H1 (cell line): ENCODE data around the gene RIMS1. TPM values are rescaled to one million over a fixed set of nuclear protein-coding genes. Genes with fewer than 3 reads are reported as not detected.
A peak's percentile ranks its signal among the peaks of the same experiment; 100 is the strongest.

Source experiments
- CTCF ChIA-PET: fragments of 300-600 bp; sonication (Branson Sonifier 250); formaldehyde crosslinking; loops from one replicate; lab custom pipeline; 2021; ENCODE audit not compliant: partially characterized antibody; lab: Charles Lee
- POLR2A ChIA-PET: fragments of 300-600 bp; sonication (Branson Sonifier 250); formaldehyde crosslinking; loops from one replicate; lab custom pipeline; 2021; ENCODE audit warnings: inconsistent platforms; ENCODE audit not compliant: partially characterized antibody; lab: Charles Lee
- DNase-seq, 2 experiments: peaks; one replicate each; pipeline versions ENCODE4 v3.0.0 to v3.0.0-alpha.2; 2010 to 2022; ENCODE audit warnings: low spot score in 2 of 2, low read depth in 1 of 2, mixed read lengths in 1 of 2
- FAIRE-seq: peaks from 2 replicates; lab custom pipeline; 2011; peaks lifted over from hg19 to GRCh38; lab: Jason Lieb, UNC
- H2AFZ ChIP-seq: 2 replicates; pipeline ENCODE4 v1.8.1; 2012; ENCODE audit warnings: low read length, inconsistent platforms
- H2AK5ac ChIP-seq: 2 replicates; pipeline ENCODE4 v1.6.1; 2013; ENCODE audit warnings: low read depth, low read length
- H2BK120ac ChIP-seq: replicated peaks from 2 replicates; pipeline ENCODE3; 2013; ENCODE audit warnings: low read depth, low read length, inconsistent platforms
- H2BK12ac ChIP-seq: 2 replicates; pipeline ENCODE4 v1.6.1; 2013; ENCODE audit warnings: low read depth, low read length
- H2BK15ac ChIP-seq: 2 replicates; pipeline ENCODE4 v1.6.1; 2013; ENCODE audit warnings: low read length
- H2BK20ac ChIP-seq: 2 replicates; pipeline ENCODE4 v1.6.1; 2013; ENCODE audit warnings: low read length
- H2BK5ac ChIP-seq: 2 replicates; pipeline ENCODE4 v1.6.1; 2013; ENCODE audit warnings: low read depth, low read length
- H3K14ac ChIP-seq: 2 replicates; pipeline ENCODE4 v1.6.1; 2013; ENCODE audit warnings: inconsistent platforms; ENCODE audit not compliant: insufficient read length
- H3K18ac ChIP-seq: 2 replicates; pipeline ENCODE4 v1.6.1; 2013; ENCODE audit warnings: low read length; ENCODE audit errors: extremely low read depth
- H3K23ac ChIP-seq: 2 replicates; pipeline ENCODE4 v1.6.1; 2013; ENCODE audit warnings: inconsistent platforms; ENCODE audit not compliant: insufficient read length
- H3K23me2 ChIP-seq: 2 replicates; pipeline ENCODE4 v1.6.1; 2013; ENCODE audit warnings: low read depth, low read length
- H3K27ac ChIP-seq: 2 replicates; pipeline ENCODE4 v1.6.1; 2011; ENCODE audit warnings: low read depth, low read length, inconsistent platforms
- H3K27me3 ChIP-seq, 4 experiments: replicated peaks in 1 of 4; 1 replicate in 1 of 4; 2 replicates in 3 of 4; pipeline versions ENCODE4 v1.6.1 to v1.8.1; 2011 to 2013; ENCODE audit warnings: low read length in 3 of 4, mild to moderate bottlenecking in 3 of 4, inconsistent platforms in 2 of 4, mixed read lengths in 2 of 4, moderate library complexity in 1 of 4; ENCODE audit not compliant: control insufficient read depth in 3 of 4, insufficient read depth in 3 of 4; ENCODE audit errors: extremely low read depth in 1 of 4
- H3K36me3 ChIP-seq, 4 experiments: 2 replicates each; pipeline versions ENCODE4 v1.6.1 to v1.8.1; 2011 to 2013; ENCODE audit warnings: mild to moderate bottlenecking in 4 of 4, low read length in 3 of 4, moderate library complexity in 2 of 4, control low read depth in 1 of 4, inconsistent platforms in 1 of 4; ENCODE audit not compliant: insufficient read depth in 4 of 4, control insufficient read depth in 2 of 4
- H3K4ac ChIP-seq: replicated peaks from 2 replicates; pipeline ENCODE3; 2013; ENCODE audit warnings: low read length, low read depth, mixed read lengths, inconsistent platforms; ENCODE audit not compliant: insufficient read length
- H3K4me1 ChIP-seq, 4 experiments: replicated peaks in 1 of 4; 1 replicate in 1 of 4; 2 replicates in 3 of 4; pipeline versions ENCODE4 v1.6.1 to v1.8.1; 2011 to 2013; ENCODE audit warnings: low read length in 3 of 4, inconsistent platforms in 2 of 4, mixed read lengths in 1 of 4; ENCODE audit not compliant: insufficient read depth in 4 of 4, control insufficient read depth in 3 of 4
- H3K4me2 ChIP-seq, 2 experiments: 2 replicates each; pipeline versions ENCODE4 v1.6.1 to v1.8.1; 2011 to 2013; ENCODE audit warnings: low read depth in 2 of 2, low read length in 2 of 2, control low read depth in 1 of 2, inconsistent platforms in 1 of 2, mild to moderate bottlenecking in 1 of 2; ENCODE audit not compliant: insufficient read depth in 1 of 2
- H3K4me3 ChIP-seq, 4 experiments: fragments of 200-600, 300-600 bp in 1 of 4; sonication (generic), shearing (Covaris generic), sonication (Bioruptor Twin) in 1 of 4; 2 replicates each; pipeline versions ENCODE4 v1.5.1 to v1.8.1; 2011 to 2016; ENCODE audit warnings: low read length in 4 of 4, low read depth in 3 of 4, control low read depth in 2 of 4, inconsistent platforms in 2 of 4, mild to moderate bottlenecking in 2 of 4, mixed read lengths in 1 of 4, moderate library complexity in 1 of 4; ENCODE audit not compliant: insufficient read depth in 2 of 4; ENCODE audit errors: extremely low read depth in 1 of 4
- H3K56ac ChIP-seq: replicated peaks from 2 replicates; pipeline ENCODE3; 2013; ENCODE audit warnings: low read depth, mild to moderate bottlenecking, mixed read lengths, low read length, inconsistent platforms; ENCODE audit not compliant: insufficient read length
- H3K79me1 ChIP-seq: 2 replicates; pipeline ENCODE4 v1.6.1; 2013; ENCODE audit warnings: low read depth, low read length, control low read depth
- H3K79me2 ChIP-seq, 2 experiments: 2 replicates each; pipeline versions ENCODE4 v1.6.1 to v1.8.1; 2012 to 2013; ENCODE audit warnings: low read length in 2 of 2, mild to moderate bottlenecking in 2 of 2, inconsistent platforms in 1 of 2; ENCODE audit not compliant: insufficient read depth in 2 of 2, control insufficient read depth in 1 of 2
- H3K9ac ChIP-seq, 4 experiments: replicated peaks in 1 of 4; 1 replicate in 1 of 4; 2 replicates in 3 of 4; pipeline versions ENCODE4 v1.6.1 to v1.8.1; 2011 to 2013; ENCODE audit warnings: low read depth in 3 of 4, low read length in 3 of 4, control low read depth in 2 of 4, mild to moderate bottlenecking in 2 of 4, moderate library complexity in 2 of 4, inconsistent platforms in 1 of 4; ENCODE audit errors: extremely low read depth in 1 of 4
- H3K9me3 ChIP-seq, 2 experiments: 2 replicates each; pipeline versions ENCODE4 v1.6.1 to v1.8.1; 2012 to 2013; ENCODE audit warnings: mild to moderate bottlenecking in 2 of 2, moderate library complexity in 2 of 2, control low read depth in 1 of 2, inconsistent platforms in 1 of 2, low read depth in 1 of 2, low read length in 1 of 2, mixed read lengths in 1 of 2; ENCODE audit not compliant: insufficient read depth in 2 of 2
- H4K20me1 ChIP-seq, 2 experiments: replicated peaks in 1 of 2; 2 replicates each; pipeline versions ENCODE3 to v1.8.1; 2011 to 2013; ENCODE audit warnings: inconsistent platforms in 2 of 2, low read length in 2 of 2, mild to moderate bottlenecking in 1 of 2; ENCODE audit not compliant: insufficient read depth in 2 of 2, control insufficient read depth in 1 of 2
- H4K5ac ChIP-seq: 2 replicates; pipeline ENCODE4 v1.6.1; 2013; ENCODE audit warnings: low read length, low read depth, mixed read lengths, inconsistent platforms; ENCODE audit not compliant: insufficient read length
- H4K8ac ChIP-seq: 2 replicates; pipeline ENCODE4 v1.8.0; 2013; ENCODE audit warnings: mild to moderate bottlenecking, moderate library complexity, low read length, inconsistent platforms; ENCODE audit not compliant: insufficient read depth; ENCODE audit errors: extremely low read depth
- H4K91ac ChIP-seq: replicated peaks from 2 replicates; pipeline ENCODE3; 2013; ENCODE audit warnings: low read length, mixed read lengths, inconsistent platforms; ENCODE audit not compliant: insufficient read length
- ASH2L ChIP-seq: fragments of 200-600, 300-600 bp; sonication (generic); IDR thresholded peaks from one replicate; pipeline ENCODE4 v1.7.1; 2017; ENCODE audit warnings: low read length
- KDM4A ChIP-seq: IDR thresholded peaks from one replicate; pipeline ENCODE4 v1.7.1; 2012; ENCODE audit warnings: low read depth, mild to moderate bottlenecking, moderate library complexity, low read length, inconsistent platforms; ENCODE audit not compliant: severe bottlenecking
- PHF8 ChIP-seq: fragments of 200-600 bp; sonication (generic); conservative IDR thresholded peaks from 2 replicates; pipeline ENCODE4 v1.7.1; 2012; ENCODE audit warnings: low read depth, mild to moderate bottlenecking, inconsistent platforms, low read length, moderate library complexity
- SIRT6 ChIP-seq: IDR thresholded peaks from one replicate; pipeline ENCODE4 v1.7.1; 2012; ENCODE audit warnings: low read length, inconsistent platforms
- WGBS, 2 experiments: shearing (Covaris generic) in 1 of 2; methylation state at CpG; one replicate each; pipeline versions ENCODE4 v1.1.6 to v1.1.7; 2013 to 2015; ENCODE audit warnings: low lambda C conversion rate in 2 of 2, mixed read lengths in 2 of 2, inconsistent platforms in 1 of 2, low coverage in 1 of 2, missing lambda C conversion rate in 1 of 2; ENCODE audit not compliant: insufficient replicate concordance in 2 of 2, insufficient coverage in 1 of 2, insufficient read length in 1 of 2; ENCODE audit errors: extremely low coverage in 1 of 2, missing lambda C conversion rate in 1 of 2; 5-methylcytosine and 5-hydroxymethylcytosine counted together
- polyA plus RNA-seq, 7 experiments: library from polyadenylated mRNA; depleted of rRNA in 3 of 7; stranded (reverse) in 5 of 7; unstranded in 2 of 7; fragments of >200 nt in 5 of 7; fragments of 200-250 nt in 2 of 7; gene quantifications; 1 replicate in 5 of 7; 2 replicates in 1 of 7; 4 replicates in 1 of 7; pipeline versions ENCODE4 v1.2.1 to v1.2.3, GENCODE V29; 2011 to 2013; ENCODE audit warnings: missing spikeins in 2 of 7, mixed read lengths in 2 of 7
- total RNA-seq: library from RNA; stranded (reverse); fragmentation: NEBNext Ultra II Directional; extraction: Animal tissue kit (Norgen Biotek cat#: 25700); gene quantifications from 2 replicates; pipeline ENCODE4 v1.2.1, GENCODE V29; 2021

The RIMS1 gene
- total and polyA plus RNA-seq, 2 of the 8 experiments (the other 6 are each of a cell fraction or from before 2014, with no cell fraction given) = 0.63 to 2.3 TPM

GRCh38 chr6:71887006-71887743, 825 bp downstream of the RIMS1 start:
- H3K36me3 ChIP-seq = no peaks in the 10 kb centered on the region; a peak in 1 of 8 replicates
- H4K8ac ChIP-seq = peak overlapping the region; percentile 85; the same call in 1 of the 2 replicates
- H3K4ac ChIP-seq = no peak overlapping the region
- H3K4me2 ChIP-seq = peak overlapping the region; percentile 81 to 91
- no peak overlapping the region for H4K91ac ChIP-seq
- peaks cover 0 to 6% (median 1%) of the 10 kb centered on the region in 4 experiments; a peak in 2 of 7 replicates for H3K27me3 ChIP-seq
- ChIA-PET CTCF (interaction anchor here (1.1 kb wide), 1 partner anchor 182 kb away, joined by 3 read pairs; no protein-coding TSS in a partner anchor), POLR2A (no interaction called here)
- peak overlapping the region; percentile 60; the same call in 1 of the 2 replicates for H3K18ac ChIP-seq
- H2AFZ ChIP-seq = peak overlapping the region; percentile 78; the same call in 1 of the 2 replicates
- peak in 1 of 2 experiments; percentile 66 for DNase-seq
- no peak overlapping the region for H3K23ac ChIP-seq
- no peak overlapping the region for H2BK120ac ChIP-seq
- 3% methylated on average over 26 of the region's 29 CpGs; no CpG with 5 or more reads in 1 of the 2 experiments for WGBS, 2 experiments
- H2BK20ac ChIP-seq = no peak overlapping the region
- peaks cover 8% of the 10 kb centered on the region; the same call in 1 of the 2 replicates for H3K23me2 ChIP-seq
- H3K9me3 ChIP-seq = no peaks in the 10 kb centered on the region
- H2BK12ac ChIP-seq = peak overlapping the region; percentile 50; the same call in 1 of the 2 replicates
- peak overlapping the region; percentile 63; the same call in 1 of the 2 replicates for H2BK5ac ChIP-seq
- H3K14ac ChIP-seq = no peak overlapping the region
- H3K27ac ChIP-seq = no peak overlapping the region
- no peaks in the 10 kb centered on the region for H3K79me2 ChIP-seq
- H2BK15ac ChIP-seq = no peak overlapping the region
- H2AK5ac ChIP-seq = no peak overlapping the region
- H3K9ac ChIP-seq = peak overlapping the region; percentile 39 to 62 (median 54); a peak in 6 of 7 replicates
- peak; percentile 96 for TF ChIP-seq KDM4A
- TF ChIP-seq PHF8 = peak; percentile 29; the same call in 1 of the 2 replicates
- TF ChIP-seq ASH2L = peak; percentile 58
- TF ChIP-seq SIRT6 = no peak
- no peak for FAIRE-seq
- peaks cover 0 to 3% (median 0%) of the 10 kb centered on the region in 4 experiments; a peak in 2 of 7 replicates for H3K4me1 ChIP-seq
- no peaks in the 10 kb centered on the region for H3K79me1 ChIP-seq
- H3K56ac ChIP-seq = no peak overlapping the region
- no peak overlapping the region for H4K5ac ChIP-seq
- H3K4me3 ChIP-seq = peak overlapping the region; percentile 88 to 92 (median 90)
- H4K20me1 ChIP-seq = no peaks in the 10 kb centered on the region
